ENCODE data around the gene PPARA.

PPARA gene

GRCh38 chr22:46274381-46274780 is 124.1 kb downstream of the PPARA start:
- DNase-seq (ENCODE audit: low read depth in 2 of 2), result no peak

GRCh38 chr22:46275455-46276122 is 125.3 kb downstream of the PPARA start:
- no peak for DNase-seq (ENCODE audit: low read depth in 2 of 2)

- DNase-seq (ENCODE audit: low read depth in 2 of 2), result no peak
Observed at GRCh38 chr22:46276563-46276962, 126.2 kb downstream of the PPARA start.

GRCh38 chr22:46278656-46279645 is 128.6 kb downstream of the PPARA start:
- no peak for DNase-seq (ENCODE audit: low read depth in 2 of 2)

GRCh38 chr22:46280063-46280817 is 129.9 kb downstream of the PPARA start:
- no peak for DNase-seq (ENCODE audit: low read depth in 2 of 2)

GRCh38 chr22:46280999-46281623 is 130.8 kb downstream of the PPARA start:
- peak in 1 of 2 donors; percentile 41 for DNase-seq (ENCODE audit: low read depth in 2 of 2)

GRCh38 chr22:46281866-46282678 is 131.7 kb downstream of the PPARA start:
- DNase-seq (ENCODE audit: low read depth in 2 of 2), result no peak

GRCh38 chr22:46286006-46286405 is 135.7 kb downstream of the PPARA start:
- no peak for DNase-seq (ENCODE audit: low read depth in 2 of 2)

- no peak for DNase-seq (ENCODE audit: low read depth in 2 of 2)
Observed at GRCh38 chr22:46286941-46287872, 136.9 kb downstream of the PPARA start.

- DNase-seq (ENCODE audit: low read depth in 2 of 2), result no peak
Observed at GRCh38 chr22:46287873-46288751, 137.8 kb downstream of the PPARA start.

- DNase-seq (ENCODE audit: low read depth in 2 of 2), result no peak
Observed at GRCh38 chr22:46288846-46289243, 138.5 kb downstream of the PPARA start.

- no peak for DNase-seq (ENCODE audit: low read depth in 2 of 2)
Observed at GRCh38 chr22:46289244-46289891, 139.0 kb downstream of the PPARA start.

GRCh38 chr22:46290121-46290842 is 140.0 kb downstream of the PPARA start:
- no peak for DNase-seq (ENCODE audit: low read depth in 2 of 2)

GRCh38 chr22:46290843-46291785 is 140.8 kb downstream of the PPARA start:
- no peak for DNase-seq (ENCODE audit: low read depth in 2 of 2)

- no peak for DNase-seq (ENCODE audit: low read depth in 2 of 2)
Observed at GRCh38 chr22:46292173-46292572, 141.8 kb downstream of the PPARA start.

- DNase-seq (ENCODE audit: low read depth in 2 of 2), result no peak
Observed at GRCh38 chr22:46292732-46293131, 142.4 kb downstream of the PPARA start.
